HEK293 (cell line): Measurements from ENCODE around the gene HMMR.
A peak's percentile ranks its signal among the peaks of the same experiment; 100 is the strongest.

ENCODE experiments used
- AEBP2 ChIP-seq: fragments of 450-650 bp; formaldehyde crosslinking; IDR thresholded peaks from 2 replicates; pipeline ENCODE4 v1.5.1; 2016; ENCODE audit warnings: missing biosample characterization, missing genetic modification characterization, borderline replicate concordance
- BCL11B ChIP-seq: fragments of 450-650 bp; formaldehyde crosslinking; IDR thresholded peaks from 2 replicates; pipeline ENCODE4 v1.5.1; 2016; ENCODE audit warnings: low read depth, missing biosample characterization, missing genetic modification characterization
- CTCF ChIP-seq: fragments of 450-650 bp; formaldehyde crosslinking; IDR thresholded peaks from 2 replicates; pipeline ENCODE4 v1.5.1; 2016; ENCODE audit warnings: missing biosample characterization, missing genetic modification characterization
- OSR2 ChIP-seq: fragments of 450-650 bp; formaldehyde crosslinking; IDR thresholded peaks from 2 replicates; pipeline ENCODE4 v1.5.1; 2016; ENCODE audit warnings: missing biosample characterization, missing genetic modification characterization
- PRDM1 ChIP-seq: fragments of 450-650 bp; formaldehyde crosslinking; IDR thresholded peaks from 2 replicates; pipeline ENCODE4; 2016; ENCODE audit warnings: missing biosample characterization, missing genetic modification characterization
- SCRT2 ChIP-seq: fragments of 450-650 bp; formaldehyde crosslinking; IDR thresholded peaks from 2 replicates; pipeline ENCODE4 v1.5.1; 2016; ENCODE audit warnings: missing biosample characterization, missing genetic modification characterization
- TRIM28 ChIP-seq: IDR thresholded peaks from 2 replicates; pipeline ENCODE4 v1.6.1; 2011; ENCODE audit warnings: low read length, control low read depth, borderline replicate concordance
- TSHZ1 ChIP-seq: fragments of 450-650 bp; formaldehyde crosslinking; IDR thresholded peaks from 2 replicates; pipeline ENCODE4 v1.5.1; 2016; ENCODE audit warnings: missing biosample characterization, missing genetic modification characterization, borderline replicate concordance
- ZFP37 ChIP-seq: fragments of 450-650 bp; formaldehyde crosslinking; IDR thresholded peaks from 2 replicates; pipeline ENCODE4 v1.5.1; 2016; ENCODE audit warnings: missing biosample characterization, missing genetic modification characterization
- ZNF169 ChIP-seq: fragments of 450-650 bp; formaldehyde crosslinking; IDR thresholded peaks from 2 replicates; pipeline ENCODE4 v1.5.1; 2016; ENCODE audit warnings: missing biosample characterization, missing genetic modification characterization
- ZNF280D ChIP-seq: fragments of 450-650 bp; formaldehyde crosslinking; IDR thresholded peaks from 2 replicates; pipeline ENCODE4 v1.5.1; 2016; ENCODE audit warnings: missing biosample characterization, missing genetic modification characterization
- ZNF302 ChIP-seq: fragments of 450-650 bp; formaldehyde crosslinking; IDR thresholded peaks from 2 replicates; pipeline ENCODE4 v1.5.1; 2016; ENCODE audit warnings: missing biosample characterization, missing genetic modification characterization, low read depth
- ZNF394 ChIP-seq: fragments of 450-650 bp; formaldehyde crosslinking; IDR thresholded peaks from 2 replicates; pipeline ENCODE4 v1.5.1; 2016; ENCODE audit warnings: missing biosample characterization, missing genetic modification characterization, mild to moderate bottlenecking, moderate library complexity, borderline replicate concordance
- ZNF423 ChIP-seq: fragments of 450-650 bp; formaldehyde crosslinking; IDR thresholded peaks from 2 replicates; pipeline ENCODE4 v1.5.1; 2016; ENCODE audit warnings: missing biosample characterization, missing genetic modification characterization
- ZNF521 ChIP-seq: fragments of 450-650 bp; formaldehyde crosslinking; IDR thresholded peaks from 2 replicates; pipeline ENCODE4 v1.5.1; 2017; ENCODE audit warnings: missing biosample characterization, mild to moderate bottlenecking, missing genetic modification characterization
- ZNF558 ChIP-seq: fragments of 450-650 bp; formaldehyde crosslinking; IDR thresholded peaks from 2 replicates; pipeline ENCODE4 v1.5.1; 2016; ENCODE audit warnings: missing biosample characterization, missing genetic modification characterization
- ZNF596 ChIP-seq: fragments of 450-650 bp; IDR thresholded peaks from 2 replicates; pipeline ENCODE4 v1.5.0; 2018; ENCODE audit warnings: missing biosample characterization, mild to moderate bottlenecking, missing genetic modification characterization, moderate library complexity
- ZNF645 ChIP-seq: fragments of 450-650 bp; formaldehyde crosslinking; IDR thresholded peaks from 2 replicates; pipeline ENCODE4; 2016; ENCODE audit warnings: missing biosample characterization, missing genetic modification characterization
- ZNF670 ChIP-seq: fragments of 450-650 bp; formaldehyde crosslinking; IDR thresholded peaks from 2 replicates; pipeline ENCODE4 v1.5.1; 2016; ENCODE audit warnings: missing biosample characterization, missing genetic modification characterization, low read depth
- ZNF704 ChIP-seq: fragments of 450-650 bp; formaldehyde crosslinking; IDR thresholded peaks from 2 replicates; pipeline ENCODE4 v1.5.1; 2016; ENCODE audit warnings: missing biosample characterization, missing genetic modification characterization
- ZNF791 ChIP-seq: fragments of 450-650 bp; formaldehyde crosslinking; IDR thresholded peaks from 2 replicates; pipeline ENCODE4 v1.5.1; 2016; ENCODE audit warnings: missing biosample characterization, missing genetic modification characterization
- ZNF792 ChIP-seq: fragments of 450-650 bp; formaldehyde crosslinking; IDR thresholded peaks from 2 replicates; pipeline ENCODE4 v1.5.1; 2016; ENCODE audit warnings: missing biosample characterization, missing genetic modification characterization
- ZNF830 ChIP-seq: fragments of 450-650 bp; IDR thresholded peaks from 2 replicates; pipeline ENCODE4 v1.5.0; 2018; ENCODE audit warnings: missing biosample characterization, missing genetic modification characterization, low read depth, mild to moderate bottlenecking, moderate library complexity
- ZNF843 ChIP-seq: fragments of 450-650 bp; formaldehyde crosslinking; IDR thresholded peaks from 2 replicates; pipeline ENCODE4 v1.5.1; 2016; ENCODE audit warnings: missing biosample characterization, missing genetic modification characterization
- ZSCAN18 ChIP-seq: fragments of 450-650 bp; formaldehyde crosslinking; IDR thresholded peaks from 2 replicates; pipeline ENCODE4 v1.5.1; 2016; ENCODE audit warnings: missing biosample characterization, missing genetic modification characterization

HMMR gene

GRCh38 chr5:163437309-163438182 lies 22.9 kb upstream of the HMMR start, which contains the start of gene CCNG1 (continued):
- TF ChIP-seq CTCF (tag by site-specific recombination), result peak; percentile 63
- no peak for TF ChIP-seq ZNF521 (tag by site-specific recombination)
- peak; percentile 49; the same call in 1 of the 2 replicates for TF ChIP-seq ZNF394
- no peak for TF ChIP-seq PRDM1
- no peak for TF ChIP-seq OSR2 (tag by site-specific recombination)
- TF ChIP-seq ZSCAN18 (tag by site-specific recombination), result no peak
- TF ChIP-seq ZNF645, result no peak
- TF ChIP-seq ZNF423 (tag by site-specific recombination), result peak; percentile 80
- TF ChIP-seq ZNF792 (tag by site-specific recombination), result no peak
- TF ChIP-seq ZFP37 (tag by site-specific recombination), result peak; percentile 91; the same call in 1 of the 2 replicates
- 0 out of 2 replicates have a peak, but pooled peaks have one; percentile 40 for TF ChIP-seq TRIM28
- TF ChIP-seq ZNF169 (tag by site-specific recombination), result no peak
- TF ChIP-seq ZNF596, result no peak
- no peak for TF ChIP-seq ZNF830 (tag by site-specific recombination)
- no peak for TF ChIP-seq AEBP2 (tag by site-specific recombination)
- TF ChIP-seq TSHZ1 (tag by site-specific recombination), result no peak
- TF ChIP-seq ZNF704 (tag by site-specific recombination), result no peak
- TF ChIP-seq ZNF302, result 0 out of 2 replicates have a peak, but pooled peaks have one; percentile 24
- TF ChIP-seq SCRT2 (tag by site-specific recombination), result no peak
- peak; percentile 60 for TF ChIP-seq ZNF843 (tag by site-specific recombination)
- TF ChIP-seq ZNF558, result no peak
- no peak for TF ChIP-seq ZNF791 (tag by site-specific recombination)
- no peak for TF ChIP-seq BCL11B (tag by site-specific recombination)
- TF ChIP-seq ZNF670 (tag by site-specific recombination), result no peak
- no peak for TF ChIP-seq ZNF280D (tag by site-specific recombination)
- TF ChIP-seq, all 188 proteins: peak for 64
